ENCODE data around the gene NRDC. TPM values are rescaled to one million over a fixed set of nuclear protein-coding genes. Genes with fewer than 3 reads are reported as not detected.
A peak's percentile ranks its signal among the peaks of the same experiment; 100 is the strongest.

Gene NRDC
- total and polyA plus RNA-seq, 10 of the 15 experiments (the other 5 are each of a cell fraction or from before 2014, with no cell fraction given): 50.1 to 134 (median 90.4) TPM

DNA sequence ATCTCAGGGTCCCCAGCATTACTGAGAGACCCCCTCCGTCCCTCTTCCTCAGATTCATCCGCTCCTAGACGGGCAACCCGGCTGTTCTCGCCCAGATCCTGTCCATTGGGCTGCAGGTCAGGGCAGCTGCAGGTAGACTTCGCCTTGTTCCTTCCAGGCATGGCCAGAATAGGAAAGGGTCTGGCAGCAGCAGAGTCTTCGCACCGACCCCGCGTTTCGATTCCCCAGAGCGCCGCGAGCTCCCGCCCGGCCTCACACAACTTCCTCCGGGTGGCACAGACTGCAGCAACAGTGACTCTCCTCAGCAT, 265 bp downstream of the NRDC start (continued):
- no peak for TF ChIP-seq JUND (IDR thresholded peaks at IDR 0.05; ENCODE audit: low read depth, low read length)
- TF ChIP-seq NR2F1 (conservative IDR thresholded peaks at IDR 0.05): no peak
- no peak for TF ChIP-seq RAD21 (IDR thresholded peaks at IDR 0.05; ENCODE audit: insufficient read depth, low read depth, low read length)
- no peak for TF ChIP-seq PAX8 (IDR thresholded peaks at IDR 0.05)
- no peak for TF ChIP-seq YBX1 (IDR thresholded peaks at IDR 0.05)
- TF ChIP-seq, protein P1, sequence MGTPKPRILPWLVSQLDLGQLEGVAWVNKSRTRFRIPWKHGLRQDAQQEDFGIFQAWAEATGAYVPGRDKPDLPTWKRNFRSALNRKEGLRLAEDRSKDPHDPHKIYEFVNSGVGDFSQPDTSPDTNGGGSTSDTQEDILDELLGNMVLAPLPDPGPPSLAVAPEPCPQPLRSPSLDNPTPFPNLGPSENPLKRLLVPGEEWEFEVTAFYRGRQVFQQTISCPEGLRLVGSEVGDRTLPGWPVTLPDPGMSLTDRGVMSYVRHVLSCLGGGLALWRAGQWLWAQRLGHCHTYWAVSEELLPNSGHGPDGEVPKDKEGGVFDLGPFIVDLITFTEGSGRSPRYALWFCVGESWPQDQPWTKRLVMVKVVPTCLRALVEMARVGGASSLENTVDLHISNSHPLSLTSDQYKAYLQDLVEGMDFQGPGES (IDR thresholded peaks at IDR 0.05): no peak
- TF ChIP-seq, protein P2, sequence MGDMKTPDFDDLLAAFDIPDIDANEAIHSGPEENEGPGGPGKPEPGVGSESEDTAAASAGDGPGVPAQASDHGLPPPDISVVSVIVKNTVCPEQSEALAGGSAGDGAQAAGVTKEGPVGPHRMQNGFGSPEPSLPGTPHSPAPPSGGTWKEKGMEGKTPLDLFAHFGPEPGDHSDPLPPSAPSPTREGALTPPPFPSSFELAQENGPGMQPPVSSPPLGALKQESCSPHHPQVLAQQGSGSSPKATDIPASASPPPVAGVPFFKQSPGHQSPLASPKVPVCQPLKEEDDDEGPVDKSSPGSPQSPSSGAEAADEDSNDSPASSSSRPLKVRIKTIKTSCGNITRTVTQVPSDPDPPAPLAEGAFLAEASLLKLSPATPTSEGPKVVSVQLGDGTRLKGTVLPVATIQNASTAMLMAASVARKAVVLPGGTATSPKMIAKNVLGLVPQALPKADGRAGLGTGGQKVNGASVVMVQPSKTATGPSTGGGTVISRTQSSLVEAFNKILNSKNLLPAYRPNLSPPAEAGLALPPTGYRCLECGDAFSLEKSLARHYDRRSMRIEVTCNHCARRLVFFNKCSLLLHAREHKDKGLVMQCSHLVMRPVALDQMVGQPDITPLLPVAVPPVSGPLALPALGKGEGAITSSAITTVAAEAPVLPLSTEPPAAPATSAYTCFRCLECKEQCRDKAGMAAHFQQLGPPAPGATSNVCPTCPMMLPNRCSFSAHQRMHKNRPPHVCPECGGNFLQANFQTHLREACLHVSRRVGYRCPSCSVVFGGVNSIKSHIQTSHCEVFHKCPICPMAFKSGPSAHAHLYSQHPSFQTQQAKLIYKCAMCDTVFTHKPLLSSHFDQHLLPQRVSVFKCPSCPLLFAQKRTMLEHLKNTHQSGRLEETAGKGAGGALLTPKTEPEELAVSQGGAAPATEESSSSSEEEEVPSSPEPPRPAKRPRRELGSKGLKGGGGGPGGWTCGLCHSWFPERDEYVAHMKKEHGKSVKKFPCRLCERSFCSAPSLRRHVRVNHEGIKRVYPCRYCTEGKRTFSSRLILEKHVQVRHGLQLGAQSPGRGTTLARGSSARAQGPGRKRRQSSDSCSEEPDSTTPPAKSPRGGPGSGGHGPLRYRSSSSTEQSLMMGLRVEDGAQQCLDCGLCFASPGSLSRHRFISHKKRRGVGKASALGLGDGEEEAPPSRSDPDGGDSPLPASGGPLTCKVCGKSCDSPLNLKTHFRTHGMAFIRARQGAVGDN (IDR thresholded peaks at IDR 0.05): 0 out of 2 replicates have a peak, but pooled peaks have one; percentile 18
- no peak for TF ChIP-seq IRF4 (IDR thresholded peaks at IDR 0.05; ENCODE audit: low read depth, low read length)
- TF ChIP-seq, protein P3, sequence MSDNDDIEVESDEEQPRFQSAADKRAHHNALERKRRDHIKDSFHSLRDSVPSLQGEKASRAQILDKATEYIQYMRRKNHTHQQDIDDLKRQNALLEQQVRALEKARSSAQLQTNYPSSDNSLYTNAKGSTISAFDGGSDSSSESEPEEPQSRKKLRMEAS (IDR thresholded peaks at IDR 0.05; ENCODE audit: low read depth, low read length): no peak
- TF ChIP-seq MTA3 (IDR thresholded peaks at IDR 0.05; ENCODE audit: borderline replicate concordance, low read length): no peak
- TF ChIP-seq NRF1 (conservative IDR thresholded peaks at IDR 0.05; ENCODE audit: low read depth, low read length): no peak
- TF ChIP-seq, protein P4, sequence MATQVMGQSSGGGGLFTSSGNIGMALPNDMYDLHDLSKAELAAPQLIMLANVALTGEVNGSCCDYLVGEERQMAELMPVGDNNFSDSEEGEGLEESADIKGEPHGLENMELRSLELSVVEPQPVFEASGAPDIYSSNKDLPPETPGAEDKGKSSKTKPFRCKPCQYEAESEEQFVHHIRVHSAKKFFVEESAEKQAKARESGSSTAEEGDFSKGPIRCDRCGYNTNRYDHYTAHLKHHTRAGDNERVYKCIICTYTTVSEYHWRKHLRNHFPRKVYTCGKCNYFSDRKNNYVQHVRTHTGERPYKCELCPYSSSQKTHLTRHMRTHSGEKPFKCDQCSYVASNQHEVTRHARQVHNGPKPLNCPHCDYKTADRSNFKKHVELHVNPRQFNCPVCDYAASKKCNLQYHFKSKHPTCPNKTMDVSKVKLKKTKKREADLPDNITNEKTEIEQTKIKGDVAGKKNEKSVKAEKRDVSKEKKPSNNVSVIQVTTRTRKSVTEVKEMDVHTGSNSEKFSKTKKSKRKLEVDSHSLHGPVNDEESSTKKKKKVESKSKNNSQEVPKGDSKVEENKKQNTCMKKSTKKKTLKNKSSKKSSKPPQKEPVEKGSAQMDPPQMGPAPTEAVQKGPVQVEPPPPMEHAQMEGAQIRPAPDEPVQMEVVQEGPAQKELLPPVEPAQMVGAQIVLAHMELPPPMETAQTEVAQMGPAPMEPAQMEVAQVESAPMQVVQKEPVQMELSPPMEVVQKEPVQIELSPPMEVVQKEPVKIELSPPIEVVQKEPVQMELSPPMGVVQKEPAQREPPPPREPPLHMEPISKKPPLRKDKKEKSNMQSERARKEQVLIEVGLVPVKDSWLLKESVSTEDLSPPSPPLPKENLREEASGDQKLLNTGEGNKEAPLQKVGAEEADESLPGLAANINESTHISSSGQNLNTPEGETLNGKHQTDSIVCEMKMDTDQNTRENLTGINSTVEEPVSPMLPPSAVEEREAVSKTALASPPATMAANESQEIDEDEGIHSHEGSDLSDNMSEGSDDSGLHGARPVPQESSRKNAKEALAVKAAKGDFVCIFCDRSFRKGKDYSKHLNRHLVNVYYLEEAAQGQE (IDR thresholded peaks at IDR 0.05; ENCODE audit: low read depth, low read length): no peak
- TF ChIP-seq ZNF274 (IDR thresholded peaks at IDR 0.05; ENCODE audit: insufficient read depth, insufficient read length): no peak
- peak in 1 of 2 experiments; percentile 55; a peak in 1 of 4 replicates for TF ChIP-seq IKZF2 (IDR thresholded peaks at IDR 0.05)
- TF ChIP-seq BCL11A (IDR thresholded peaks at IDR 0.05; ENCODE audit: low read depth, low read length): no peak
- TF ChIP-seq, protein P5, sequence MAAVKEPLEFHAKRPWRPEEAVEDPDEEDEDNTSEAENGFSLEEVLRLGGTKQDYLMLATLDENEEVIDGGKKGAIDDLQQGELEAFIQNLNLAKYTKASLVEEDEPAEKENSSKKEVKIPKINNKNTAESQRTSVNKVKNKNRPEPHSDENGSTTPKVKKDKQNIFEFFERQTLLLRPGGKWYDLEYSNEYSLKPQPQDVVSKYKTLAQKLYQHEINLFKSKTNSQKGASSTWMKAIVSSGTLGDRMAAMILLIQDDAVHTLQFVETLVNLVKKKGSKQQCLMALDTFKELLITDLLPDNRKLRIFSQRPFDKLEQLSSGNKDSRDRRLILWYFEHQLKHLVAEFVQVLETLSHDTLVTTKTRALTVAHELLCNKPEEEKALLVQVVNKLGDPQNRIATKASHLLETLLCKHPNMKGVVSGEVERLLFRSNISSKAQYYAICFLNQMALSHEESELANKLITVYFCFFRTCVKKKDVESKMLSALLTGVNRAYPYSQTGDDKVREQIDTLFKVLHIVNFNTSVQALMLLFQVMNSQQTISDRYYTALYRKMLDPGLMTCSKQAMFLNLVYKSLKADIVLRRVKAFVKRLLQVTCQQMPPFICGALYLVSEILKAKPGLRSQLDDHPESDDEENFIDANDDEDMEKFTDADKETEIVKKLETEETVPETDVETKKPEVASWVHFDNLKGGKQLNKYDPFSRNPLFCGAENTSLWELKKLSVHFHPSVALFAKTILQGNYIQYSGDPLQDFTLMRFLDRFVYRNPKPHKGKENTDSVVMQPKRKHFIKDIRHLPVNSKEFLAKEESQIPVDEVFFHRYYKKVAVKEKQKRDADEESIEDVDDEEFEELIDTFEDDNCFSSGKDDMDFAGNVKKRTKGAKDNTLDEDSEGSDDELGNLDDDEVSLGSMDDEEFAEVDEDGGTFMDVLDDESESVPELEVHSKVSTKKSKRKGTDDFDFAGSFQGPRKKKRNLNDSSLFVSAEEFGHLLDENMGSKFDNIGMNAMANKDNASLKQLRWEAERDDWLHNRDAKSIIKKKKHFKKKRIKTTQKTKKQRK (IDR thresholded peaks at IDR 0.05; ENCODE audit: low read depth, low read length): no peak
- no peak for TF ChIP-seq FOXM1 (IDR thresholded peaks at IDR 0.05; ENCODE audit: low read depth, low read length)
- no peak for TF ChIP-seq ESRRA (IDR thresholded peaks at IDR 0.05; ENCODE audit: low read length)
- TF ChIP-seq ZBED1 (IDR thresholded peaks at IDR 0.05; ENCODE audit: borderline replicate concordance): no peak
- TF ChIP-seq TARDBP (IDR thresholded peaks at IDR 0.05; ENCODE audit: borderline replicate concordance): no peak

Data from GM12878 (cell line).